Measurements from ENCODE around the gene LRRC75B. TPM values are rescaled to one million over a fixed set of nuclear protein-coding genes. Genes with fewer than 3 reads are reported as not detected.
"Not testable (repeated sequence)": the region's sequence is repeated elsewhere in the genome, so short reads cannot be mapped to it uniquely, and the experiment has no call there.

The LRRC75B gene
- total and polyA plus RNA-seq, 2 donors (not counting 3 experiments of a cell fraction or from before 2014, with no cell fraction given), result 8.9 to 15.0 TPM

- Histone ChIP-seq H3K4me1 (ENCODE audit: control insufficient read depth, extremely low read depth, insufficient read depth, low read length) (peaks cover 7% of the 10 kb centered on the region), H3K36me3 (ENCODE audit: control insufficient read depth in 2 of 2, extremely low read depth in 1 of 2, insufficient read depth in 2 of 2, low read length in 2 of 2) (no peaks in the 10 kb centered on the region), H3K4me2 (ENCODE audit: insufficient read depth, low read length) (no peak overlapping the region), H4K20me1 (replicated peaks; ENCODE audit: control insufficient read depth, extremely low read depth, insufficient read depth, low read length) (no peaks in the 10 kb centered on the region), H3K79me2 (ENCODE audit: control insufficient read depth, insufficient read depth, low read length) (no peaks in the 10 kb centered on the region), H3K9ac (replicated peaks; ENCODE audit: extremely low read depth, insufficient read depth, low read length) (no peak overlapping the region), H3K27me3 (ENCODE audit: control insufficient read depth in 2 of 2, insufficient read depth in 2 of 2, low read length in 2 of 2) (no peaks in the 10 kb centered on the region), H3K9me1 (replicated peaks; ENCODE audit: control insufficient read depth, extremely low read depth, insufficient read depth, low read length) (no peaks in the 10 kb centered on the region), H3K27ac (ENCODE audit: insufficient read depth, low read depth, low read length) (no peak overlapping the region), H2AFZ (ENCODE audit: low read depth, low read length) (no peak overlapping the region), H3K4me3 (replicated peaks in 1 of 3; ENCODE audit: insufficient read depth in 1 of 3, low read depth in 1 of 3, low read length in 3 of 3) (no peak overlapping the region), H3K9me3 (replicated peaks; ENCODE audit: control insufficient read depth, insufficient read depth, low read length) (no peaks in the 10 kb centered on the region)
- BruUV-seq (replicated peaks), result no TSS peak
- CTCF ChIA-PET, result no interaction called here
- POLR2A ChIA-PET, result no interaction called here
- FAIRE-seq (no peak), DNase-seq (ENCODE audit: low read depth, low spot score) (no peak)
- intact Hi-C loops (cut with micrococcal nuclease), result no loop called here
- TF ChIP-seq FOS (IDR thresholded peaks at IDR 0.05; ENCODE audit: borderline replicate concordance, insufficient read depth, low read length) (no peak), POLR2A (IDR thresholded peaks at IDR 0.05; ENCODE audit: low read depth, low read length) (no peak), MYC (IDR thresholded peaks at IDR 0.05; ENCODE audit: low read depth, low read length) (no peak), EZH2 (IDR thresholded peaks at IDR 0.05; ENCODE audit: borderline replicate concordance, low read depth, low read length, severe bottlenecking) (no peak), GATA2 (IDR thresholded peaks at IDR 0.05; ENCODE audit: insufficient read depth, insufficient read length, low read depth, low read length) (no peak), MAX (IDR thresholded peaks at IDR 0.05; ENCODE audit: insufficient read depth, insufficient read length) (no peak), POLR2AphosphoS5 (IDR thresholded peaks at IDR 0.05; ENCODE audit: insufficient read depth, low read depth, low read length) (no peak)
- TF ChIP-seq, protein P1, sequence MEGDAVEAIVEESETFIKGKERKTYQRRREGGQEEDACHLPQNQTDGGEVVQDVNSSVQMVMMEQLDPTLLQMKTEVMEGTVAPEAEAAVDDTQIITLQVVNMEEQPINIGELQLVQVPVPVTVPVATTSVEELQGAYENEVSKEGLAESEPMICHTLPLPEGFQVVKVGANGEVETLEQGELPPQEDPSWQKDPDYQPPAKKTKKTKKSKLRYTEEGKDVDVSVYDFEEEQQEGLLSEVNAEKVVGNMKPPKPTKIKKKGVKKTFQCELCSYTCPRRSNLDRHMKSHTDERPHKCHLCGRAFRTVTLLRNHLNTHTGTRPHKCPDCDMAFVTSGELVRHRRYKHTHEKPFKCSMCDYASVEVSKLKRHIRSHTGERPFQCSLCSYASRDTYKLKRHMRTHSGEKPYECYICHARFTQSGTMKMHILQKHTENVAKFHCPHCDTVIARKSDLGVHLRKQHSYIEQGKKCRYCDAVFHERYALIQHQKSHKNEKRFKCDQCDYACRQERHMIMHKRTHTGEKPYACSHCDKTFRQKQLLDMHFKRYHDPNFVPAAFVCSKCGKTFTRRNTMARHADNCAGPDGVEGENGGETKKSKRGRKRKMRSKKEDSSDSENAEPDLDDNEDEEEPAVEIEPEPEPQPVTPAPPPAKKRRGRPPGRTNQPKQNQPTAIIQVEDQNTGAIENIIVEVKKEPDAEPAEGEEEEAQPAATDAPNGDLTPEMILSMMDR (IDR thresholded peaks at IDR 0.05; ENCODE audit: extremely low read depth in 1 of 2, insufficient read depth in 1 of 2, low read depth in 1 of 2, low read length in 2 of 2), result no peak
- dilution Hi-C loops (cut with MboI; ENCODE audit: extremely low pct_ligation_motif_present, low sequenced_read_pairs), result no loop called here
These were observed 1.1 kb upstream of the LRRC75B start for GRCh38 chr22:24593836-24594568.

DNA sequence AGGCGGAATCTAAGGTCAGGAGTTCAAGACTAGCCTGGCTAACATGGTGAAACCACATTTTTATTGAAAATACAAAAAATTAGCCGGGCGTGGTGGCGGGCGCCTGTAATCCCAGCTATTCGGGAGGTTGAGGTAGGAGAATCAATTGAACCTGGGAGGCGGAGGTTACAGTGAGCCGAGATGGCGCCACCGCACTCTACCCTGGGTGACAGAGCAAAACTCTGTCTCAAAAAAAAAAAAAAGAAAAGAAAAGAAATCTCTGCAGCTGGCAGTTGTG lies 624 bp upstream of the LRRC75B start:
- dilution Hi-C loops (cut with MboI; ENCODE audit: extremely low pct_ligation_motif_present, low sequenced_read_pairs); H3K4me3 ChIP-seq (replicated peaks in 1 of 3; ENCODE audit: insufficient read depth in 1 of 3, low read depth in 1 of 3, low read length in 3 of 3): not testable (repeated sequence)

More for the DNA sequence above, 624 bp upstream of the LRRC75B start:
- H3K9me1 ChIP-seq (replicated peaks; ENCODE audit: control insufficient read depth, extremely low read depth, insufficient read depth, low read length); H3K4me1 ChIP-seq (ENCODE audit: control insufficient read depth, extremely low read depth, insufficient read depth, low read length); H3K9me3 ChIP-seq (replicated peaks; ENCODE audit: control insufficient read depth, insufficient read depth, low read length); H4K20me1 ChIP-seq (replicated peaks; ENCODE audit: control insufficient read depth, extremely low read depth, insufficient read depth, low read length); H3K27me3 ChIP-seq (ENCODE audit: control insufficient read depth in 2 of 2, insufficient read depth in 2 of 2, low read length in 2 of 2); intact Hi-C loops (cut with micrococcal nuclease); H3K27ac ChIP-seq (ENCODE audit: insufficient read depth, low read depth, low read length); FAIRE-seq; DNase-seq (ENCODE audit: low read depth, low spot score); BruUV-seq (replicated peaks); POLR2A ChIA-PET; H3K79me2 ChIP-seq (ENCODE audit: control insufficient read depth, insufficient read depth, low read length); H3K36me3 ChIP-seq (ENCODE audit: control insufficient read depth in 2 of 2, extremely low read depth in 1 of 2, insufficient read depth in 2 of 2, low read length in 2 of 2): not testable (repeated sequence)
- peak overlapping the region; percentile 79 for H3K9ac ChIP-seq (replicated peaks; ENCODE audit: extremely low read depth, insufficient read depth, low read length)
- CTCF ChIA-PET, result interaction anchor here (0.8 to 1.6 kb wide), 2 partner anchors 10 to 179 kb away, joined by 3 to 4 read pairs; no protein-coding TSS in a partner anchor
- H2AFZ ChIP-seq (ENCODE audit: low read depth, low read length), result peak overlapping the region; percentile 95
- peak overlapping the region; percentile 40 for H3K4me2 ChIP-seq (ENCODE audit: insufficient read depth, low read length)
